Measurements from ENCODE around the gene FAM9A. TPM values are rescaled to one million over a fixed set of nuclear protein-coding genes. Genes with fewer than 3 reads are reported as not detected.

FAM9A gene
- total and polyA plus RNA-seq, 2 of the 4 experiments (the other 2 are of a cell fraction): not detected

GRCh38 chrX:8845060-8845459 lies 43.9 kb upstream of the FAM9A start:
- no peaks in the 10 kb centered on the region for H4K20me1 ChIP-seq (ENCODE audit: insufficient read depth, low read length)
- peak overlapping the region; percentile 25 for H2AFZ ChIP-seq (replicated peaks; ENCODE audit: low read length, poor library complexity)
- H3K9me3 ChIP-seq (ENCODE audit: control insufficient read depth, insufficient read depth, low read length): no peaks in the 10 kb centered on the region
- WGBS, 2 experiments (ENCODE audit: extremely low coverage in 2 of 2, insufficient read length in 1 of 2): 35% methylated on average over 3 of the region's 11 CpGs; no CpG with 5 or more reads in 1 of the 2 experiments
- peak overlapping the region; percentile 37; the same call in 1 of the 2 replicates for H2AK5ac ChIP-seq (ENCODE audit: low read depth, low read length)
- H4K91ac ChIP-seq (ENCODE audit: insufficient read depth, low read depth, low read length): no peak overlapping the region; the same call in 1 of the 2 replicates
- H3K79me1 ChIP-seq (ENCODE audit: low read depth in 1 of 2, low read length in 2 of 2): no peaks in the 10 kb centered on the region
- ATAC-seq (ENCODE audit: low read depth) (peak; percentile 72), DNase-seq (peak; percentile 80)
- intact Hi-C loops (cut with micrococcal nuclease): no loop called here
- H3K4me2 ChIP-seq (ENCODE audit: low read depth, low read length): no peak overlapping the region
- H3K27me3 ChIP-seq (ENCODE audit: control insufficient read depth, insufficient read depth, low read length): no peaks in the 10 kb centered on the region
- H2BK5ac ChIP-seq (ENCODE audit: low read depth, low read length, poor library complexity, severe bottlenecking): no peak overlapping the region
- ChIA-PET CTCF (interaction anchor here (0.5 kb wide), 1 partner anchor 45 kb away, joined by 3 read pairs; no protein-coding TSS in a partner anchor), POLR2A (ENCODE audit: unreplicated experiment) (no interaction called here)
- no peak overlapping the region for H4K5ac ChIP-seq (ENCODE audit: low read depth, low read length)
- H2AK9ac ChIP-seq (replicated peaks; ENCODE audit: low read depth, low read length, poor library complexity): peak overlapping the region; percentile 57
- 0 out of 2 replicates have a peak overlapping the region, but pooled peaks have one; percentile 15 for H3K27ac ChIP-seq (ENCODE audit: insufficient read depth, low read length)
- peak; percentile 31; the same call in 1 of the 2 replicates for TF ChIP-seq MAZ (IDR thresholded peaks at IDR 0.05; ENCODE audit: borderline replicate concordance, low read depth, low read length)
- peak; percentile 39 for TF ChIP-seq RAD21 (IDR thresholded peaks at IDR 0.05; ENCODE audit: low read length)
- TF ChIP-seq SMC3 (IDR thresholded peaks at IDR 0.05; ENCODE audit: low read depth, low read length): no peak
- TF ChIP-seq CTCF (conservative IDR thresholded peaks at IDR 0.05; ENCODE audit: low read depth, low read length): peak; percentile 32
- H3K14ac ChIP-seq (replicated peaks; ENCODE audit: low read depth, low read length): 0 out of 2 replicates have a peak overlapping the region, but pooled peaks have one; percentile 73
- in situ Hi-C loops (cut with MboI; ENCODE audit: low sequenced_read_pairs): no loop called here
- no TSS peak for BruUV-seq (replicated peaks)
- H2BK15ac ChIP-seq (ENCODE audit: low read depth, low read length): no peak overlapping the region; the same call in 2 of the 3 replicates
- peak overlapping the region; percentile 53; the same call in 1 of the 2 replicates for H2BK120ac ChIP-seq (ENCODE audit: low read depth, low read length)
- H3K18ac ChIP-seq (ENCODE audit: low read depth, low read length): no peak overlapping the region
- peaks cover 9% of the 10 kb centered on the region for H3K4me1 ChIP-seq (ENCODE audit: control insufficient read depth, insufficient read depth, low read length)
- no peak overlapping the region for H3K56ac ChIP-seq (ENCODE audit: extremely low read depth, insufficient read depth, low read length)
- H3K4me3 ChIP-seq (ENCODE audit: insufficient read depth, low read depth, low read length): no peak overlapping the region
- H3K9ac ChIP-seq (ENCODE audit: low read depth, low read length): no peak overlapping the region
- H4K8ac ChIP-seq (ENCODE audit: low read depth in 2 of 2, low read length in 2 of 2): peak overlapping the region in 1 of 2 experiments; percentile 56; a peak in 1 of 4 replicates
- H3K9me1 ChIP-seq (ENCODE audit: insufficient read depth, low read length): 0 out of 2 replicates have a peak, but pooled peaks cover 3% of the 10 kb centered on the region
- dilution Hi-C loops (cut with HindIII; ENCODE audit: low sequenced_read_pairs, unreplicated experiment): no loop called here
- H2BK20ac ChIP-seq (ENCODE audit: low read depth, low read length): 0 out of 2 replicates have a peak overlapping the region, but pooled peaks have one; percentile 86
- H3K4ac ChIP-seq (ENCODE audit: low read depth, low read length): peak overlapping the region; percentile 70; the same call in 1 of the 2 replicates
- no peak overlapping the region for H3K23ac ChIP-seq (ENCODE audit: low read depth, low read length)
- no peaks in the 10 kb centered on the region for H3K36me3 ChIP-seq (ENCODE audit: control insufficient read depth, insufficient read depth, low read length)
